Right ventricle myocardium superior (tissue), 1 donor: ENCODE data around the gene FGD3. TPM values are rescaled to one million over a fixed set of nuclear protein-coding genes. Genes with fewer than 3 reads are reported as not detected.

Experiments used
- ATAC-seq: fragments of 200-7000 bp; cut with Tn5 transposase; one replicate; pipeline ENCODE4 v1.9.1; 2020; ENCODE audit warnings: mild to moderate bottlenecking; ENCODE audit not compliant: poor library complexity
- DNase-seq: peaks from one replicate; pipeline ENCODE4 v3.0.0-alpha.2; 2020
- intact Hi-C: fragments of 100-400 bp; cut with DNase I; formaldehyde crosslinking; loops from one replicate; pipeline ENCODE4 v1.11.2; 2022
- total RNA-seq: library from RNA; stranded (reverse); fragmentation: NEBNext Ultra II Directional; extraction: Animal tissue kit (Norgen Biotek cat#: 25700); gene quantifications from one replicate; pipeline ENCODE4 v1.2.1, GENCODE V29; 2021
- donor health status: DM: no; HTN: yes; CAD: no; lungs with severe emphysema.

The FGD3 gene
- total RNA-seq, 1 donor from 2014 or later: 2.7 TPM

DNA sequence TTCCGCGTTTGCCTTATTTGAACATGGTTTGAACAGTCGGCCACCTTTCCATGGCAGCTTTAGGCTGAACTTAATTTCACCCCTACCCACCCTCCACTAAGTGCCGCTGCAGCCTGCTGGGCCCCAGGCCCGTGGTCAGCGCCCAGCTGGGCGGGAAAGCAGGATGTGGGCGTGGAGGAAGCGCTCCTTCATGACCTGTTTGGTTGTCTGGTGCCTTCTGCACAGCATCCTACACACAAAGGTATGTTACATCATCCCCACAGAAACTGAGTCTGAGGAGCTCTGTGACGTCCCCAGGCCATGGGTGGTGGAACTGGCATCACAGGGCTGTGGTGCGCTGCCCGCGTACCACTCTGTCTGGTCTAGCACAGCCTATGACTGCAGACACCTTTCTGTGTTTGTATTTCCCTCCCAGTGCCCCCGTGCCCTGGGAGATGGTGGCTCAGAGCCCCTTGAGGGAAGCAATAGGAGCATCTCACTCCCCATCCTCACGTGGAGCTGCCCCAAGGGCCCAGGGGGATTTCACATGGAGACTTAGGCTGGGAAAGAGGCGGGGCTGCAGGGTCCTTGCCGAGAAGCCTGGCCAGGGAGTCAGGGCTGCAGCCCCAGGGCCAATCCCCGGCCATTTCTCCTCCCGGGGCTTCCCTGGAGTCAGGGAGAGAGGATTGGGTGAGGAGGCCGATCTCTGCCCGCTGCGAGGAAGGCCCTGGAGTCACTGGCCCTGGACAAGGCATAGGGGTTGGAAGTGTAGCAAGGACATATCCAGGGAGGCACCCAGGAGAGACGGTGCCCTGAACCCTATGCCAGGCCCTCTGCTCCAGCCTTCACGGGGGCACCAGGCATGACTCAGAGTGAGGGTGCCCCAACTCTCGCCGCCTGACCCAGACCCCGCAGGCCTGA lies 73.7 kb downstream of the FGD3 start:
- intact Hi-C loops: no loop called here
- DNase-seq (peak; percentile 27), ATAC-seq (no peak)

- DNase-seq (no peak), ATAC-seq (no peak)
- intact Hi-C loops: no loop called here
Observed at GRCh38 chr9:93022066-93022465, 74.7 kb downstream of the FGD3 start.

GRCh38 chr9:93022721-93023520 lies 75.6 kb downstream of the FGD3 start:
- DNase-seq (peak; percentile 27), ATAC-seq (no peak)
- intact Hi-C loops: no loop called here

DNA sequence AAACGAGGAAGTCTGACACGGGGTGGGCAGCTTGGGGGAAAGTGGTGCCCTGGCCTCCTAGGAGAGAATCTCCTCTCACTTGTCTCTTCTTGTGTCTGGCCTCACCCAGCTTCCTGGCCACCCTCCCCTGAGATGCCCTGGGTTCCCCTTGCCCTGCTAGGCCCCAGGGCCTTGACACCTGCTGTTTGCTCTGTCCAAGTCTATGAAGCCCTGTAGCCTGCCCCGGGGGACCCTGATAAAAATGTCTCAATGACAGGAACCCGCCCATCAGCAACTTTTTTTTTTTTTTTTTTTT lies 76.1 kb downstream of the FGD3 start:
- DNase-seq (peak; percentile 32), ATAC-seq (no peak)
- intact Hi-C loops: no loop called here

DNA sequence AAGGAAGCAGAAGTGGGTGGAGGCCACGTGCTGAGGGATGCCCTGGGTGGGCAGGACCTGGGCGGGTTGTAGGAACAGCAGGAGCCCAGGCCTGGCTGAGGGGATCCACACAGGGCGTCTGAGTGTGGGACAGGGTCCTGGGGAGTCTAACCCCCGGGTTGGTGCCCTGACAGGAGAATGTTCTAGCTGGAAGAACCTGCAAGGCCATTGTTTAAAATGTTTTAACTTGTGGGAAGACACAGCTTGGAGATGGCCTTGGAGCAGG lies 77.3 kb downstream of the FGD3 start:
- intact Hi-C loops: no loop called here
- ATAC-seq: no peak
- DNase-seq: no peak

- ATAC-seq: no peak
- intact Hi-C loops: no loop called here
- DNase-seq: peak; percentile 28
Observed at GRCh38 chr9:93024986-93025630, 77.8 kb downstream of the FGD3 start.

DNA sequence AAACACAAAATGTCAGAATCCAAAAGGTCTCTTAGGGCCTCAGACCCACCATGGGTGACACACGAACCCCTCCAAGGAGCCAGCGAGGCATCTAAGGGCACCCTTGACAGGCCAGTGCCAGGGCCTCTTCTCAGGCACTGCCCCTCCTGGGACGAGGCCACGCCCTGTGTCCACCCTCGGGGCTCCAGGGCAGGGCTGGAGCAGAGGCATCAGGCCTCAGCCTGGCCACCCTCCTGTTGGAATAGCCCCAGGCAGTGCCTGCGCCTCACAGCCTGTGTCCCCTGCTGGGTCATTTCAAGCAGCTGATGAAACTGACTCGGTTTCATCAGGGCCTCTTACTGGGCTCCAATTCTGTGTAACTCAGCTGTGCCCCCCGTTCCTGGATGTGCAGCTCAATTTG lies 78.4 kb downstream of the FGD3 start:
- intact Hi-C loops: no loop called here
- peak; percentile 24 for DNase-seq
- no peak for ATAC-seq

GRCh38 chr9:93026640-93027039 lies 79.3 kb downstream of the FGD3 start:
- DNase-seq: peak; percentile 24
- no peak for ATAC-seq
- intact Hi-C loops: no loop called here

- intact Hi-C loops: no loop called here
- no peak for DNase-seq
Observed at GRCh38 chr9:93027750-93028149, 80.4 kb downstream of the FGD3 start.

GRCh38 chr9:93028448-93029006 lies 81.2 kb downstream of the FGD3 start:
- ATAC-seq (peak; percentile 40), DNase-seq (no peak)
- intact Hi-C loops: no loop called here

More at GRCh38 chr9:93027750-93028149, 80.4 kb downstream of the FGD3 start:
- ATAC-seq: no peak

GRCh38 chr9:93030642-93031628 lies 83.6 kb downstream of the FGD3 start:
- DNase-seq: no peak
- no peak for ATAC-seq
- intact Hi-C loops: no loop called here

GRCh38 chr9:93031629-93032430 lies 84.5 kb downstream of the FGD3 start:
- ATAC-seq (peak; percentile 40), DNase-seq (no peak)
- intact Hi-C loops: no loop called here

- ATAC-seq (no peak), DNase-seq (no peak)
- intact Hi-C loops: no loop called here
Observed at GRCh38 chr9:93032545-93032944, 85.2 kb downstream of the FGD3 start.

- ATAC-seq: peak; percentile 4
- intact Hi-C loops: no loop called here
Observed at GRCh38 chr9:93033531-93033930, 86.2 kb downstream of the FGD3 start.

DNA sequence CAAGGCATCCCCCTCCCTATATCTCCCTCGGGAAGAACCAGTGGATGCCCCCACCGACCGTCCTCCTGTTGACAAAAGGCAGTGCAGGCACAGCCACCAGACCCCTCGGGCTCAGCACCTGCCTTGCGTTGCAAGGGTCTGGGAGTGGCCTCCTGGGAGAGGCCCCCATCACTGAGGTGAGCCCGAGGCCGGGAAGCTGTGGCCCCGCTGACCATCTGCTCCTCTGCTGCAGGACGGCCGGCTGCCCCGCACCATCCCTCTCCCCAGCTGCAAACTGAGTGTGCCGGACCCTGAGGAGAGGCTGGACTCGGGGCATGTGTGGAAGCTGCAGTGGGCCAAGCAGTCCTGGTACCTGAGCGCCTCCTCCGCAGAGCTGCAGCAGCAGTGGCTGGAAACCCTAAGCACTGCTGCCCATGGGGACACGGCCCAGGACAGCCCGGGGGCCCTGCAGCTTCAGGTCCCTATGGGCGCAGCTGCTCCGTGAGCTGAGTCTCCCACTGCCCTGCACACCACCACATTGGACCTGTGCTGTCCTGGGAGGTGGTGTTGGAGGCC lies 87.9 kb downstream of the FGD3 start:
- no peak for DNase-seq
- intact Hi-C loops: no loop called here
- ATAC-seq: no peak

More at GRCh38 chr9:93033531-93033930, 86.2 kb downstream of the FGD3 start:
- no peak for DNase-seq

DNA sequence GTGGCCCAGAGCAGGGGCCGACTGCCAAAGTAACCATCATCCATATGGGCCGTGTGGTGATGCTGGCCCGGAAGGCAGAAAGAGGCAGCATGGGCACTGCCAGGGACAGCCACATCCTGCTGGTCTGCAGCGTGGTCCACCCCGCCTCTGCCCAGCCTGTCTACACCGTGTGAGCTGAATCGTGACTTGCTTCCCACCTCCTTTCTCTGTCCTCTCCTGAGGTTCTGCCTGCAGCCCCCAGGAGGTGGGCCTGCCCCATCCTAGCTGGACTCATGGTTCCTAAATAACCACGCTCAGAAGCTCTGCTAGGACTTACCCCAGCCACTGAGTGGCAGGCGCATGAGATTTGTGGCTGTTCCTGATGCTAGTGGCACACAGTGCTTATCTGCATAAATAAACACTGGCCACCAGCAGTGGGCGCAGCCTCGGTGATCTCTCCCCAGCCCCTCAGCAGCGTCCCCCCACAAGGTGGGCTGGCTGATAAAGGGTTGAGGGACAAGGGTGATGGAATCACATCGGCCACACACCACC lies 88.6 kb downstream of the FGD3 start:
- ATAC-seq: no peak
- intact Hi-C loops: no loop called here

DNA sequence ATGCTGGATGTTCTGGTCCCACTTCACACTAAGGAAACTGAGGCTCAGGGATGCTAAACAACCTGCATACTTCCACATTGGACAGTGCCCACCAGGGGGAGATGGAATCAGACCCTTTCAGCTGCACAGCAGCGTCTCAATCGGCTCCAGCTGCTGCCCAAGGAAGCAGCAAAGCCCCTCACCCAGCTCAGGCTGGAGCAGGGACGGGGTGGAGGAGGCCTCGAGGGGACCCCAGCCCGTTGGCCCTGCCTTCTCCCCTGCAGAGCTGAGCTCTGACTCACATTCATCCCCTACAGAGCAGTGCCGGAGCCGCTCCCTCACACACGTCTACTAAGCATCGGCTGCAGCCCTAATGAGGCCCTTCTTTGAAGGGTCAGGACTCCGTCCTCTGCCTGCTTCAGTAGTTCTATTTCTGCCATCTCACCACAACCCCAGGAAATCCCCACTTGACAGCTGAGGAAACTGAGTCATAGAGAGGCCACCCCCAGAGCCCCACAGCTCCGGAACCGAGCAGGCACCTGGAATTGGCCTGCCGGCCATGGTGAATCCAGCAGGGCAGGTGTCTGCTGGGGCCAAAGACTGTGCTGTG lies 89.7 kb downstream of the FGD3 start:
- intact Hi-C loops: no loop called here
- DNase-seq (no peak), ATAC-seq (no peak)

More for the DNA sequence above, 88.6 kb downstream of the FGD3 start:
- DNase-seq: no peak
